ENCODE results near the gene SIK1.
"Not testable (repeated sequence)": the region's sequence is repeated elsewhere in the genome, so short reads cannot be mapped to it uniquely, and the experiment has no call there.

DNA sequence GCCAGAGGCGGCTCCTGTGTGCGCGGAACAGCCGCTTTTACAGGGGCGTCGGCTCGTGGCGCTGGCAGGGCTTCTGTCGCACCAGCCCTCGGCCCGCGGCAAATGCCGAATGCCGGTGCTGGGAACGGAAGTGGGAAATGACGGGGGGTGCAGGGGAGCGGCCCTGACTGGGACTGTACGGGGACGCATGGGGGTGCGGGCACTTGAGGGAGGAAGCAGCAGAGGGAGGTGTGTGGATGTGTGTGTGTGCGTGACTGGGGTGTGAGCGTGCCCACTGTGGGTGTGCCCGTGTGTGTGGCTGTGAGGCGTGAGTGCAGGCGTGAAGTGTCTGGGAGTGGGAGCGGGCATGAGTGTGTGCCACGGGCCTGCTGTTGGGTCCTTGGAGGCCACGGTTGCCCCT is 17.6 kb upstream of the SIK1 start:
- not testable (repeated sequence) for TF ChIP-seq POLR2AphosphoS5 (IDR thresholded peaks at IDR 0.05; ENCODE audit: insufficient read depth, low read depth, low read length); EZH2 (IDR thresholded peaks at IDR 0.05; ENCODE audit: borderline replicate concordance, low read depth, low read length, severe bottlenecking); POLR2A (IDR thresholded peaks at IDR 0.05; ENCODE audit: low read depth, low read length); MYC (IDR thresholded peaks at IDR 0.05; ENCODE audit: low read depth, low read length)
- TF ChIP-seq, protein P1, sequence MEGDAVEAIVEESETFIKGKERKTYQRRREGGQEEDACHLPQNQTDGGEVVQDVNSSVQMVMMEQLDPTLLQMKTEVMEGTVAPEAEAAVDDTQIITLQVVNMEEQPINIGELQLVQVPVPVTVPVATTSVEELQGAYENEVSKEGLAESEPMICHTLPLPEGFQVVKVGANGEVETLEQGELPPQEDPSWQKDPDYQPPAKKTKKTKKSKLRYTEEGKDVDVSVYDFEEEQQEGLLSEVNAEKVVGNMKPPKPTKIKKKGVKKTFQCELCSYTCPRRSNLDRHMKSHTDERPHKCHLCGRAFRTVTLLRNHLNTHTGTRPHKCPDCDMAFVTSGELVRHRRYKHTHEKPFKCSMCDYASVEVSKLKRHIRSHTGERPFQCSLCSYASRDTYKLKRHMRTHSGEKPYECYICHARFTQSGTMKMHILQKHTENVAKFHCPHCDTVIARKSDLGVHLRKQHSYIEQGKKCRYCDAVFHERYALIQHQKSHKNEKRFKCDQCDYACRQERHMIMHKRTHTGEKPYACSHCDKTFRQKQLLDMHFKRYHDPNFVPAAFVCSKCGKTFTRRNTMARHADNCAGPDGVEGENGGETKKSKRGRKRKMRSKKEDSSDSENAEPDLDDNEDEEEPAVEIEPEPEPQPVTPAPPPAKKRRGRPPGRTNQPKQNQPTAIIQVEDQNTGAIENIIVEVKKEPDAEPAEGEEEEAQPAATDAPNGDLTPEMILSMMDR (IDR thresholded peaks at IDR 0.05; ENCODE audit: extremely low read depth in 1 of 2, insufficient read depth in 1 of 2, low read depth in 1 of 2, low read length in 2 of 2) = not testable (repeated sequence)

All from endothelial cell of umbilical vein (primary cell).